ENCODE data around the gene RALGPS1. TPM values are rescaled to one million over a fixed set of nuclear protein-coding genes. Genes with fewer than 3 reads are reported as not detected.

Gene RALGPS1
- total RNA-seq, 1 donor from 2014 or later, result 21.7 TPM

DNA sequence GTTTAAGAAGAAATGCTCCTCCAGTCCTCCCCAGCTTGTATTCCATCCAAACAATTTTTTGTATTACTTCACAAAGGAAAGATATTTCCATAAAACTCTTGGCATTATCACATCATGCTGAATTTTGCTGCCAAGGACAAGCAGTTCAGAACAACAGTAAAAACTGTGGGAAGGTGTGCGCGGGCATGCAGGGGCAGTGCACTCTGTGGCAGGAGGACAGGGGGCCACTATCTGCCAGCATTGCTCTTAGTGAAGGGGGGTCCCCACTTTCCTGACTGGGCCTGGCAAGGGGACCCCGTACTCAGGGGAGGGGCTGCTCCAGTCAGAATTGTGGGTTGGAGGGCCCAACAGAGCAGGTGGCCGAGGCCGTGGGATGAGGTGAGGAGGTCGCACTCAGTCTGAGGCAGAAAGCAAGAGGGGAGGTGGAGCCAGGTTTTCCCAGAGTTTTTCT, 175.1 kb downstream of the RALGPS1 start:
- intact Hi-C loops (cut with micrococcal nuclease), result no loop called here
- Mint-ChIP-seq H3K9me3 (no peaks in the 10 kb centered on the region), H3K4me1 (no peaks in the 10 kb centered on the region), H3K27ac (no peak overlapping the region), H3K4me3 (no peak overlapping the region), H3K27me3 (no peaks in the 10 kb centered on the region), H3K36me3 (ENCODE audit: low read depth) (peaks cover 17% of the 10 kb centered on the region)
- DNase-seq (no peak), ATAC-seq (ENCODE audit: low read depth) (no peak)
- TF ChIP-seq CTCF (IDR thresholded peaks at IDR 0.05), result no peak
- POLR2A ChIA-PET, result no interaction called here
- CTCF ChIA-PET, result no interaction called here

DNA sequence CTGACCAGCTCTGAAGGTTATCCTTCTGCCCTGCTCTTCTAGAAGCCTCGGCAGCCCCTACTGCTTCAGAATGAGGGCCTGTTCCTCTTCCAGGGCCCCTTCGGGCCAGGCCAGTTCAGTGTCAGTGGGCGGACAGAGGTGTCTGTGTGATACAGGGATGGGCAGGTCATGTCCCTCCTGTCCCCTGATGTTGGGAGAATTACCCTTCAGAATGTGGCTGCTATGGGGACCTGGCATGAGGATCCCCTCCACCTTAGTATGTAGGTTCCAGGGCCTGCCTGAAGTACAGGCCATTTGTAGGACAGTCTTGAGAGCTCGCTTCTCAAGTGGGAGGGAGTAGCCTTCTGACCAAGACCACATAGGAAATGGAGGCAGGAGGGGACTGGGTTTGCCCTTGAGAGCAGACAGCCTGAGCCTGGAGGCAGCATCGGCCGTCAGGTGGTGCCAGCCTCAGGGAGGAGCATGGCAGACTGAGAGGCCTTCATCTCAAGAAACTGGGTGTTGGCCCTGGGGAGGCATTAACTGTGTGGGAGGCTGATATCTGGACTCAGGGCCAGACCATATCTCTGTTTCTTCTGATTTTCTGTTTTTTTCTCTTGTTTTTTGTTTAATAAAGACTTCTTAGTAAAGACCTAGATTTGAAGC, 175.9 kb downstream of the RALGPS1 start:
- CTCF ChIA-PET, result no interaction called here
- Mint-ChIP-seq H3K4me1 (no peaks in the 10 kb centered on the region), H3K9me3 (no peaks in the 10 kb centered on the region), H3K4me3 (no peak overlapping the region), H3K36me3 (ENCODE audit: low read depth) (peaks cover 17% of the 10 kb centered on the region), H3K27ac (no peak overlapping the region), H3K27me3 (no peaks in the 10 kb centered on the region)
- DNase-seq, result no peak
- intact Hi-C loops (cut with micrococcal nuclease), result no loop called here
- ATAC-seq (ENCODE audit: low read depth), result no peak
- POLR2A ChIA-PET, result no interaction called here
- no peak for TF ChIP-seq CTCF (IDR thresholded peaks at IDR 0.05)

DNA sequence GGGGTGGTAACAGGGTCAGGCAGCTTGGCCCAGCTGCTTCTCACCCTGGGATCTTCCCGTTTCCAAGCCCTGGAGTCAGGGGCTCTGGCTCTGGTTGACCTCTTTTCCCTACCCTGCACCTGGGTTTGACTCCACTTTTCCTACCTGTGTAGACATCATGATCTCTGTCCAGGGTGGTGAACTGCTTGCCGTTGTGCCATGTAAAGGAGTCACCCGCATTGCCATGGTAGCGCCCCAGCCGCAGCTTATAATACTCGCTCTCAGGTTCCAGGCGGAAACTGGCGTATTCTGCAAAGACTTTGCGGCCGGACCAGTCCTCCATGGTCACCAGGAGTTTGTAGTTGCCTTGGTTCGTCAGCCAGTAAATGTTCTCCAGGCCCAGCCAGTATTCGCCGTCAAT, 176.9 kb downstream of the RALGPS1 start:
- TF ChIP-seq CTCF (IDR thresholded peaks at IDR 0.05), result no peak
- Mint-ChIP-seq H3K27me3 (no peaks in the 10 kb centered on the region), H3K4me3 (no peak overlapping the region), H3K4me1 (no peaks in the 10 kb centered on the region), H3K9me3 (no peaks in the 10 kb centered on the region), H3K27ac (no peak overlapping the region), H3K36me3 (ENCODE audit: low read depth) (peaks cover 17% of the 10 kb centered on the region)
- ChIA-PET CTCF (no interaction called here), POLR2A (no interaction called here)
- ATAC-seq (ENCODE audit: low read depth) (no peak), DNase-seq (no peak)
- intact Hi-C loops (cut with micrococcal nuclease), result no loop called here

DNA sequence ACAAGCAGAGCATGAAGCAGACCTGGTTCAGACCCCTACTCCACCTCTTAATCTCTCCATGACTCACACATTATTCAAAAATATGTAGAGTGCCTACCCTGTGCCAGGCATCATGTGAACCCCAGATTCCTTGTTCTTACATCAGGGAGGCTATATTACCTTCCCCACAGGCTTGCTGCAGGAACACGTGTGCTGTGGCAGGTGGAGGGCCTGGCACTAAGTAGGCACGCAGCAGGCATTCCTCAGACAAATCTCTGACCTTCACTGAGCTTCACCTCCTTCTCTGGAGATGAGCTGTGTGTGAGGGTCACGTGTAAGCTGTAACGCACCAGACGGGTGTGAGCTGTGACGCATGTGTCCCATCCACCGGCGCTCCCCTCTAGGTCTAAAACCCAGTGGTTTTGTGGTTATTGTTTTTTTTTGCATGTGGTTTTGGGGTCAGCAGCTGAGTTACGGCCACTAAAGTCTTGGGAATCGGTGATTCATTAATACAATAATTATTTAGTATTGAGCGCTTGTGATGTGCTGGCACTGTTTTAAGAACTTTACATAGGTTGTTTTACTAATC, 177.5 kb downstream of the RALGPS1 start:
- no peaks in the 10 kb centered on the region for H3K4me1 Mint-ChIP-seq
- H3K36me3 Mint-ChIP-seq (ENCODE audit: low read depth), result peaks cover 14% of the 10 kb centered on the region
- H3K9me3 Mint-ChIP-seq, result no peaks in the 10 kb centered on the region
- H3K4me3 Mint-ChIP-seq, result no peak overlapping the region
- no peak for TF ChIP-seq CTCF (IDR thresholded peaks at IDR 0.05)
- ChIA-PET CTCF (no interaction called here), POLR2A (no interaction called here)
- H3K27me3 Mint-ChIP-seq, result no peaks in the 10 kb centered on the region
- no peak overlapping the region for H3K27ac Mint-ChIP-seq
- intact Hi-C loops (cut with micrococcal nuclease), result no loop called here
- ATAC-seq (ENCODE audit: low read depth) (no peak), DNase-seq (no peak)

- no peak for TF ChIP-seq CTCF (IDR thresholded peaks at IDR 0.05)
- Mint-ChIP-seq H3K27ac (no peak overlapping the region), H3K4me3 (no peak overlapping the region), H3K27me3 (no peaks in the 10 kb centered on the region), H3K9me3 (no peaks in the 10 kb centered on the region), H3K4me1 (no peaks in the 10 kb centered on the region), H3K36me3 (ENCODE audit: low read depth) (peaks cover 11% of the 10 kb centered on the region)
- intact Hi-C loops (cut with micrococcal nuclease), result no loop called here
- ATAC-seq (ENCODE audit: low read depth) (no peak), DNase-seq (no peak)
- POLR2A ChIA-PET, result no interaction called here
- CTCF ChIA-PET, result no interaction called here
Observed at GRCh38 chr9:127093319-127094020, 178.9 kb downstream of the RALGPS1 start.
